ENCODE data around the gene GAGE12H. TPM values are rescaled to one million over a fixed set of nuclear protein-coding genes. Genes with fewer than 3 reads are reported as not detected.
"Not testable (repeated sequence)": the region's sequence is repeated elsewhere in the genome, so short reads cannot be mapped to it uniquely, and the experiment has no call there.

GAGE12H gene
- total RNA-seq = not detected

- H3K27me3 ChIP-seq; H3K4me1 ChIP-seq; H3K27ac ChIP-seq; H3K9me3 ChIP-seq; DNase-seq (ENCODE audit: low spot score in 2 of 2); H3K4me3 ChIP-seq; H3K36me3 ChIP-seq; intact Hi-C loops (cut with DNase I): not testable (repeated sequence)
These were observed at the start of gene GAGE12H for GRCh38 chrX:49579649-49580048. GAGE12H (plus strand) TSS chrX:49579949; CDS start chrX:49581104, 1,155 bp downstream.

- intact Hi-C loops (cut with DNase I); H3K4me3 ChIP-seq; H3K36me3 ChIP-seq; DNase-seq (ENCODE audit: low spot score in 2 of 2); H3K9me3 ChIP-seq; H3K27me3 ChIP-seq; H3K27ac ChIP-seq; H3K4me1 ChIP-seq: not testable (repeated sequence)
These were observed 47.9 kb upstream of the GAGE12H start, which contains the start of gene GAGE12C for GRCh38 chrX:49531877-49532276. GAGE12C (plus strand) TSS chrX:49532177; CDS start chrX:49533332, 1,155 bp downstream.

- intact Hi-C loops (cut with DNase I); DNase-seq (ENCODE audit: low spot score in 2 of 2); H3K27ac ChIP-seq; H3K4me3 ChIP-seq; H3K9me3 ChIP-seq; H3K4me1 ChIP-seq; H3K36me3 ChIP-seq; H3K27me3 ChIP-seq: not testable (repeated sequence)
These were observed 38.3 kb upstream of the GAGE12H start, which contains the start of gene GAGE12D for GRCh38 chrX:49541433-49541832. GAGE12D (plus strand) TSS chrX:49541733; CDS start chrX:49542888, 1,155 bp downstream.

- H3K36me3 ChIP-seq; H3K9me3 ChIP-seq; H3K4me3 ChIP-seq; DNase-seq (ENCODE audit: low spot score in 2 of 2); intact Hi-C loops (cut with DNase I); H3K27ac ChIP-seq; H3K27me3 ChIP-seq; H3K4me1 ChIP-seq: not testable (repeated sequence)
These were observed 28.8 kb upstream of the GAGE12H start, which contains the start of gene GAGE12E for GRCh38 chrX:49550989-49551388. GAGE12E (plus strand) TSS chrX:49551289; CDS start chrX:49552444, 1,155 bp downstream.

- H3K4me3 ChIP-seq; H3K27ac ChIP-seq; H3K36me3 ChIP-seq; H3K4me1 ChIP-seq; H3K9me3 ChIP-seq; DNase-seq (ENCODE audit: low spot score in 2 of 2); H3K27me3 ChIP-seq; intact Hi-C loops (cut with DNase I): not testable (repeated sequence)
These were observed 19.2 kb upstream of the GAGE12H start, which contains the start of gene GAGE12F for GRCh38 chrX:49560542-49560941. GAGE12F (plus strand) TSS chrX:49560842; CDS start chrX:49561997, 1,155 bp downstream.

- H3K4me3 ChIP-seq; H3K9me3 ChIP-seq; DNase-seq (ENCODE audit: low spot score in 2 of 2); intact Hi-C loops (cut with DNase I); H3K27me3 ChIP-seq; H3K4me1 ChIP-seq; H3K27ac ChIP-seq; H3K36me3 ChIP-seq: not testable (repeated sequence)
These were observed 11.0 kb upstream of the GAGE12H start for GRCh38 chrX:49568728-49569127.

- H3K36me3 ChIP-seq; H3K9me3 ChIP-seq; H3K27ac ChIP-seq; intact Hi-C loops (cut with DNase I); DNase-seq (ENCODE audit: low spot score in 2 of 2); H3K4me1 ChIP-seq; H3K27me3 ChIP-seq; H3K4me3 ChIP-seq: not testable (repeated sequence)
These were observed 10.6 kb upstream of the GAGE12H start for GRCh38 chrX:49569152-49569551.

- intact Hi-C loops (cut with DNase I); H3K4me1 ChIP-seq; H3K36me3 ChIP-seq; H3K4me3 ChIP-seq; DNase-seq (ENCODE audit: low spot score in 2 of 2); H3K27ac ChIP-seq; H3K27me3 ChIP-seq; H3K9me3 ChIP-seq: not testable (repeated sequence)
These were observed 9.6 kb upstream of the GAGE12H start, which contains the start of gene GAGE12G for GRCh38 chrX:49570100-49570499. GAGE12G (plus strand) TSS chrX:49570400; CDS start chrX:49571555, 1,155 bp downstream.

- intact Hi-C loops (cut with DNase I) = not testable (repeated sequence)
These were observed 9.4 kb downstream of the GAGE12H start, which contains the start of gene GAGE2A for GRCh38 chrX:49589196-49589595. GAGE2A (plus strand) TSS chrX:49589496; CDS start chrX:49590651, 1,155 bp downstream.

GRCh38 chrX:49589769-49590478, 10.2 kb downstream of the GAGE12H start:
- H3K36me3 ChIP-seq; H3K4me1 ChIP-seq; H3K4me3 ChIP-seq; H3K27me3 ChIP-seq; H3K9me3 ChIP-seq; H3K27ac ChIP-seq; intact Hi-C loops (cut with DNase I): not testable (repeated sequence)
- DNase-seq (ENCODE audit: low spot score in 2 of 2) = peak in 1 of 2 donors; percentile 72

More at GRCh38 chrX:49589196-49589595, 9.4 kb downstream of the GAGE12H start, which contains the start of gene GAGE2A:
- not testable (repeated sequence) for H3K4me1 ChIP-seq; DNase-seq (ENCODE audit: low spot score in 2 of 2); H3K27me3 ChIP-seq; H3K36me3 ChIP-seq; H3K4me3 ChIP-seq; H3K27ac ChIP-seq; H3K9me3 ChIP-seq

GRCh38 chrX:49590488-49590887, 10.7 kb downstream of the GAGE12H start:
- intact Hi-C loops (cut with DNase I); H3K9me3 ChIP-seq; H3K4me1 ChIP-seq; H3K4me3 ChIP-seq; H3K27ac ChIP-seq; DNase-seq (ENCODE audit: low spot score in 2 of 2); H3K27me3 ChIP-seq; H3K36me3 ChIP-seq: not testable (repeated sequence)

GRCh38 chrX:49598720-49599119, 19.0 kb downstream of the GAGE12H start, which contains the start of gene GAGE1:
GAGE1 (plus strand) TSS chrX:49599020; CDS start chrX:49600175, 1,155 bp downstream.
- intact Hi-C loops (cut with DNase I); H3K27me3 ChIP-seq; H3K27ac ChIP-seq; H3K9me3 ChIP-seq; H3K4me1 ChIP-seq; DNase-seq (ENCODE audit: low spot score in 2 of 2); H3K4me3 ChIP-seq; H3K36me3 ChIP-seq: not testable (repeated sequence)
